C1 segment of cervical spinal cord (tissue), 14 donors: ENCODE data around the gene BAZ1B.
"Not testable (repeated sequence)": the region's sequence is repeated elsewhere in the genome, so short reads cannot be mapped to it uniquely, and the experiment has no call there.

Experiments used
- DNase-seq, 14 donors: peaks; one replicate each; lab custom pipeline; 2025; lab: John Stamatoyannopoulos, UW

BAZ1B gene

DNA sequence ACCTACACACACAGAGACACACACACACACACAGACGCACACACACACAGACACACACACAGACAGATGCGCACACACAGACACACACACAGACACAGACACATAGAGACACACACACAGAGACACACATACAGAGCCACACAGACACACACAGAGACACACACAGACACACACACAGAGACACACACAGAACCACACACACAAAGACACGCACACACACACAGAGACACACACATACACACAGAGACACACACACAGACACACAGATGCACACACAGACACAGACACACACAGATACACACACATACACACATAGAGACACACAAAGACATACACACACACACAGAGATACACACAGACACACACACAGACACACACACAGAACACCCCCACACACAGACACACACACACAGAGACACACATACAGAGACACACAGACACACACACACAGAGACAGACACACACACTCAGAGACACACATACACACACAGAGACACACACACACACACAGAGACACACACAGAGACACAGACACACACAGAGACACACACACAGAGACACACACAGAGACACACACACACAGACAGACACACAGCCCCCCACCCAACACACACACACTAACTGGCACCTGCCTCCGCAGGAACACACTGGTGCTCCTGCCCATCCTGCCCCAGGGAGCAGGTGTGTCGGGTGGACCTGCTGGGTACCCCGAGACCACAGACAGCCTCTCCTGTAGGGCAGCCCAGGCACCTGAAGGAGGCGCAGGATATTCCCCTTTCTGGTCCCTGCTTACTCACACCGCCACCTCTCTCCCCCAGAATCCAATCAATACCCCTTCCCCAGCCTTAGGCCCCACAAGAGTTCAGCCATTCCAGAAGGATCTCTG, 93.9 kb downstream of the BAZ1B start:
- DNase-seq, result no peak

DNA sequence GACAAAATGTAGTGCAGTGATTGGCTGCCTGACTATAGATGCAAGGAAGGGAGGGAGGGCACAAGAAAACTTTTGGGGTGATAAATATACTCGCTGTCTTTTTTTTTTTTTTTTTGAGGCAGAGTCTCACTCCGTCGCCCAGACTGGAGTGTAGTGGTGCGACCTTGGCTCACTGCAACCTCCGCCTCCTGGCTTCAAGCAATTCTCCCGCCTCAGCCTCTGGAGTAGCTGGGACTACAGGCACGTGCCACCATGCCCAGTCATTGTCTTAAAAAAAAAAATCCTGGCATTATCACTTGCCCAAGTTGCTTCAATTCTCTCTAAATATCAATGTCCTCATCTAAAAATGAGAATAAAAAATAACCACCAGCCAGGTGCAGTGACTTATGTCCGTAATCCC, 96.1 kb downstream of the BAZ1B start:
- no peak for DNase-seq

DNA sequence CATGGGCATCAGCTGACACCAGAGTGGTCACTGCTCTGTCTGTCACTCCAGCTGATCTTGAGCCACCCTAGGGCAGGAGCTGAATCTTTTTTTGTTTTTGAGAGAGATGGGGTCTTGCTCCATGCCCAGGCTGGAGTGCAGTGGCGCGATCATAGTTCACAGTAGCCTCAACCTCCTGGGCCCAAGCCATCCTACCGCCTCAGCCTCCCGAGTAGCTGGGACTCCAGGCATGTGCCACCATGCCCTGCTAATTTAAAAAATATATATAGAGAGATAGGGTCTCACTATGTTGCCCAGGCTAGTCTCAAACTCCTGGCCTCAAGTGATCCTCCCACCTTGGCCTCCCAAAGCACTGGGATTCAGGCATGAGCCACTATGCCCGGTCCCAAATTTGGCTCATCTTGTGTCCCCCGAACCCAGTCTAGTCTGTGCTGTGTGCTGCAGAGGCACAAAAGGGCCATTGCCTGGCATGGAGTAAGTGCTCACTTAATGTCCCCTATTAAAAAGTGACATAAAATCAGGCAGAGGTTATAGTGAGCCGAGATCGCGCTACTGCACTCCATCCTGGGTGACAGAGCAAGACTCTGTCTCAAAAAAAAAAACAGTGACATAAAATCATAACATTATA, 96.6 kb downstream of the BAZ1B start:
- no peak for DNase-seq

DNA sequence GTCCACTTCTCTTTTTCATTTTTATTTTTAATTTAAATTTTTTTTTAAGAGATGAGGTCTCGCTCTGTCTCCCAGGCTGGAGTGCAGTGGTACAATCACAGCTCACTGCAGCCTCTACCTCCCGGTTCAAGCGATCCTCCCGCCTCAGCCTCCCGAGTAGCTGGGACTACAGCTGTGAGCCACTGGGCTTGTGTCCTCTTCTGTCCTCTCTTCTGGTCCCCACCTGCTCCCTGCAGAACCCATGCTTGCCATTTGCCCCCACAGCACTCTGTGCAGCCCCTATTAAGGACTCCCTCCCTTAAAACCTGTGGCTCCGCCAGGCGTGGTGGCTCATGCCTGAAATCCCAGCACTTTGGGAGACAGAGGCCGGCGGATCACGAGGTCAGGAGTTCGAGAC, 97.6 kb downstream of the BAZ1B start:
- no peak for DNase-seq

DNA sequence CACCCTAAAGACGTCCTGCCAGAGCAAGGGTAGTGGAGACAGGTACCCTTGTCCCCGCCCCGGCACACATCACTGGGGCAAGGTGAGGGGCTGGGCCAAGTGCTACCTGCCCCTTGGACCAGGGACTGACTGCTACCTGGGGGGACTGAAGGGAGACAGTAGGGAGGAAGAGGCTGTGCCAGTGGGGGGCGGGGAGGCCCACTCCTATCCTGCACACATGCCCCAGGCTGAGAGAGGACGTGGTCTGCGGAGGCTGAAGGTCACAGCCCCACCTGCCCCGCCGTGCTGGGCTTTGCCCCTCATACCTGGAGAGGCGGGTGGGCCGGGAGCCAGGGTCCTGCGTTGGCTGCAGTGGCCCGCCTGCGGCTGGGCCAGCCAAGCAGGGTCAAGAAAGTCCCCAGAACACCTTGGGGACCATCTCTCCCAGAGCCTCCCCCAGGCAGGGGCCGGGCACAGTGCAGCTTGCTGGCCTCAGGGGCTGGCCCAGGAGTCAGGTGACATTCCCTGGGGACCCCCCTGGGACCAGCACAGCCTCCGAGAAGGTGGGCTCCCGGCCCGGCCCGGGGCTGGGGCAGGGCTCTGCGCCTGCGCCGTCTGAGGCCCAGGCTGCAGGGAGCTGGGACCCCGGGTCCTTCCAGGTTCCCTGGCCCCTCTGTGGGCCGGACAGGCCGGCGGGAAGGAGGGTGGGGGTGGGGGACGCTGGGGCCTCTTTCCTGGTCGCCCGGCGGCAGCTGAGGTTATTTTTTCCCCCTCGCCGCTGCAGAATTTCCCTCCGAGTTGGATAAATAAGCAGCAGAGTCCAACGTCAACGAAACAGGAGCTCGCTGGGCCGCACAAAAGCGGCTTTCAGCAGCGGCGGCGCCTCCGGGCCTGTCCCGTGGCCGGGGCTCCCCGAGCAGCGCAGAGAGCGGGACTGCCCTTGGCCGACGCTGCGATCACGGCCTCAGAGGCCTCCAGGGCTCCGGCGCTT, 98.3 kb downstream of the BAZ1B start:
- peak in 8 of 14 donors; percentile 10 to 46 (median 24) for DNase-seq

DNA sequence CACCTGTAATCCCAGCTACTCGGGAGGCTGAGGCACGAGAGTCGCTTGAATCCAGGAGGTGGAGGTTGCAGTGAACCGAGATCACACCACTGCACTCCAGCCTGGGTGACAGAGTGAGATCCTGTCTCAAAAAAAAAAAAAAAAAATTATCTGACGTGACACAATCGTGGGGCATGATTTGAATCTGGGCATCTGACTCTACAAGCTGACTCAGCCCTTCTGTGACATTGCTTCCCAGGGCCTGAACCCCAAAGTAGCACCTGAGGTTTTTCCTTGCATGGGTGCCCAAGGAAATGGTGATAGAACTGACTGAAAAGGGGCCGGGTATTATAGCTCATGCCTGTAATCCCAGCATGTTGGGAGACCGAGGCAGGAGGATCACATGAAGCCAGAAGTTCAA, 101.5 kb downstream of the BAZ1B start:
- DNase-seq, result not testable (repeated sequence)

DNA sequence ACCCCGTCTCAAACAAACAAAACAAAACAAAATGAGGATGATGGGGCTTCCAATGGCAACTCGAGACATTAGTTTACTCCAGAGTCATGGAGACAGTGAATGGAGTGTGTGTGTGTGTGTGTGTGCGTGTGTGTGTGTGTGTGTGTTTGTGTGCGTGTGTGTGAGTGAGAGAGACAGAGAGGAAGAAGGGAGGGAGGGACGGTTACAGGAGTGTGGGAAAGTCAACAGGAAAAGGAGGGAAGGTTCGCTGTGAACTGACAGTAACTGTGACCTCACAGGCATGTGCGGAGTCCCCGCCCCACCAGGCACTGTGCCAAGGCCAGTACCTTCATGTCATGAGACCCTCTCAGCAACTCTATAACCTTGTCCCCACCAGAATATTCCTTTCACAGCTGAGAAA, 102.1 kb downstream of the BAZ1B start:
- DNase-seq, result not testable (repeated sequence)

DNA sequence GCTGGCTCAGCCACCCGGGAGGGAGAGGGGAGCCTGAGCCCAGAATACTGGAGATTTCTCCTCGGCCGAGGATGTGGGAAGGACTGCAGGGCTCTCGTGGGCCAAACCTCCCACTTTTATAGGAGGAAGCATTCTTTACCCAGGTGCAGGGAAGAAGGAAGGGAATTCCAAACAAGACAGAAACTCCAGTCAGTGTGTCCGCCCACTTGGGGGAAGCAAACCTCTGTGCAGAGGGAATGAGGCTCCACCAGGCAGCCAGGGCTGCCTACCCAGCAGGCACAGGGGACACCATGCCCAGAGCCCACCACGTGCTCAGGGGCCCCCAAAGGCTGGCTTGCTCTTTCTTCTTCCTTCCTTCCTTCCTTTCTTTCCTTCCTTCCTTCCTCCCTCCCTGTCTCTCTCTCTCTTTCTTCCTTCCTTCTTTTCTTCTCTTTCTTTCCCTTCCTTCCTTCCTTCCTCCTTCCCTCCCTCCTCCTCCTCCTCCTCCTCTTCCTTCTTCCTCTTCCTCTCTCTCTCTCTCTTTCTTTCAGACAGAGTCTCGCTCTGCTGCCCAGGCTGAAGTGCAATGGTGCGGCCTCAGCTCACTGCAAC, 103.9 kb downstream of the BAZ1B start:
- DNase-seq, result no peak

DNA sequence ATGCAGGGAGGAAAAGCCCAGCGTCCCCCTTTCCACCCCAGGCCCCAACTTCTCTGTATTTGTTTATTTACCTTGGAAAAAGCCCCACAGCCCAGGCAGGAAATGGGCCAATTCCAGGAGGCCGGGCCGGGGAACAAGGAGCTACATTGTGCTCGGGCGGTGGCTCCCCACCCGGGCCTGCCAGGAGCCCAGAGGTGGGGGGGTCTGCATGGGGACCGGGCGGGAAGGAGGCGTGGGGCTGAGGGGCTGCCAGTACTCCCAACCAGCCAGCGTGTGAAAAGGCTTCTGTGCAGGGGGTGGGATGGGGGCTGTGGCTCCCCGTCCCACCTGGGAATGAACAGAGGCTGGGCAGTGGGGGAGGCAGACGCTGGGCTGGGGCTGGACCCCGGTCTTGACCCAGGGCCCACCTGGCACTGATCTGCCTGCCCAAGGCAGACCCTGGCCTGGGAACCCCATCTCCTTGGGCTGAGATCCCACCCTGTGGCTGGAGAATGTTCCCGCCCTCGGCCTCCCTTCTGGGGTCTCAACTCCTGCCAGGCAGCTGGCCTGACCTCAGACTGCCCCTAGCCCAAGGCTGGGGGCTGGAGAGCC, 111.5 kb downstream of the BAZ1B start:
- peak in 10 of 14 donors; percentile 3 to 62 (median 42) for DNase-seq

DNA sequence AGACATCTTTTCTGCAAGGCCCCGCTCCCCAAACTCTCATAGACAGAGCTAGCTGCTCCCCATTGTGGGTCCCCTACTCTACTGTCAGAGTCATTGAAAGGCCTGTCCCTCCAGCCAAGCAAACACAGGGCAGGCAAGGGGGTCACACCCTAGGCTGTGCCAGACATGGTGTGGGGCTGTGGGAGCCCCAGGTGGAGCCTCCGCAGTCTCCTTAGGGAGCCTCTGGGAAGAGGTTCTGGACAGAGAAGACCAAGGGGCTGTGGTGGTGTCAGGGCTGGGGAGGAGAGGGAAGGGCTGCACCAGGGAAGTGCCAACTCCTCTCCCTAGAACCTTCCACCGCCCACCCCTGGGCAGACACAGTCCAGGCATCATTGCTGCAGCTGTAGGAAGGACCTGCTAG, 117.2 kb downstream of the BAZ1B start:
- DNase-seq, result not testable (repeated sequence)

DNA sequence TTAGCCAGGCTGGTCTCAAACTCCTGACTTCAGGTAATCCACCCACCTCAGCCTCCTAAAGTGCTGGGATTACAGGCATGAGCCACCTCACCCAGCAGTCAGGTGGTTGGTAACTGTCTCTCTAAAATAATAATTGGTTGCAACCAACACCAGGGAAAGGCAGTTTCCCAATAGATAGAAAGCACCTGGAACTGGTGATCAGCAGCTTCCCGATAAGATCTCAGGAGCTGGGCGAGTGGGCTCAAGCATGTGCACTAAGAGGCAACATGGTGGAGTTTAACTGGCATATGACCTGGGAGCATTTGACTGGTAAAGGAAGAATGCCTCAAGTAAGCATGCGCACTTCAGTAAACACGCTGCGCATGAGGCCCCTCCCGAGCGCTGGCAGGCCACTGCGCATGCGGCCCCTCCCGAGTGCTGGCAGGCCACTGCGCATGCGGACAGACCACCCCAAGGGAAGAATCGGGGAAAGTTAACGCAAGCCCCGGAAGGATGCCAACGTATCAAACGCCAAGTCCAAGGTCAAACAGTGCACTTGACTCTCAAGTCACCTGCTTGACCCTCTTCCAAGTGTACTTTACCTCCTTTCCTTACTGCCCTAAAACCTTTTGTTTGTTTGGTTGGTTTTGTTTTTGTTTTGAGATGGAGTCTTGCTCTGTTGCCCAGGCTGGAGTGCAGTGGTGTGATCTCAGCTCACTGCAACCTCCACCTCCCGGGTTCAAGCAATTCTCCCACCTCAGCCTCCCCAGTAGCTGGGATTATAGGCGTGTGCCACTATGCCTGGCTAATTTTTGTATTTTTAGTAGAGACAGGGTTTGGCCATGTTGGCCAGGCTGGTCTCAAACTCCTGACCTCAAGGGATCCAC, 122.7 kb downstream of the BAZ1B start:
- peak in 12 of 14 donors; percentile 19 to 80 (median 55) for DNase-seq

DNA sequence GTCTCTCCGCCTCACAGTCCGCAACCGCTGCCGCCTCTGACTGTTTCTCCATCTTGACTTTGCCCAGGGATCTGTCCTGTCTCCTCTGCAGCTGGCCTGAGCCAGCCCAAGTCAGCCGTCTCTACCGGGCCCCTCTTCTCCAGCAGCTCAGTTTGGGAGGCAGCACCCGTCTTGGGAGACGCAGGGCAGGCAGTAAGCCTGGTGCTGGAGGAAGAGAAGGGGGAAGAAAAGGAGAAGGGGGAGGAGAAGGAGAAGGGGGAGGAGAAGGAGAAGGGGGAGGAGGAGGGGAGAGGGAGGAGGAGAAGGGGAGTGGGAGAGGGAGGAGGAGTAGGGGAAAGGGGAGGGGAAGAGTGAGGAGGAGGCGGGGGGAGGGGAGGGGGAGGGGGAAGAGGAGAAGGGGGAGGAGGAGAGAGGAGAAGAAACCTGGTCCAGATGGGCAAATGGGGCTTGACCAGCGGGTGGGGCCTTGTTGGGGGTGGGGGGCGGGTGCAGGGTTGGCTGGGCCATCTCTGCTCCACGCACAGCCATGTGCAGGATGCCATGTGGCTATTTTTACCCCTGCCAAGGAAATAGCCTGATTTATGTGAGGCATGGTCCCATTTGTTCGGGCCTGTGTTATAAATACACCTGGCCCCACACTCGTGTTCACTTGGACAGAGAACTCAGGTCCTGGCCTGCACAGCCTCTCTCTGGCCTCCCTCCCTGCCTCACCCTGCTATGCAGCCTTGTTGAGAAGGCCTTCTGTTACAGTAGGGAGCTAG, 124.4 kb downstream of the BAZ1B start:
- peak in 1 of 14 donors; percentile 85 for DNase-seq

DNA sequence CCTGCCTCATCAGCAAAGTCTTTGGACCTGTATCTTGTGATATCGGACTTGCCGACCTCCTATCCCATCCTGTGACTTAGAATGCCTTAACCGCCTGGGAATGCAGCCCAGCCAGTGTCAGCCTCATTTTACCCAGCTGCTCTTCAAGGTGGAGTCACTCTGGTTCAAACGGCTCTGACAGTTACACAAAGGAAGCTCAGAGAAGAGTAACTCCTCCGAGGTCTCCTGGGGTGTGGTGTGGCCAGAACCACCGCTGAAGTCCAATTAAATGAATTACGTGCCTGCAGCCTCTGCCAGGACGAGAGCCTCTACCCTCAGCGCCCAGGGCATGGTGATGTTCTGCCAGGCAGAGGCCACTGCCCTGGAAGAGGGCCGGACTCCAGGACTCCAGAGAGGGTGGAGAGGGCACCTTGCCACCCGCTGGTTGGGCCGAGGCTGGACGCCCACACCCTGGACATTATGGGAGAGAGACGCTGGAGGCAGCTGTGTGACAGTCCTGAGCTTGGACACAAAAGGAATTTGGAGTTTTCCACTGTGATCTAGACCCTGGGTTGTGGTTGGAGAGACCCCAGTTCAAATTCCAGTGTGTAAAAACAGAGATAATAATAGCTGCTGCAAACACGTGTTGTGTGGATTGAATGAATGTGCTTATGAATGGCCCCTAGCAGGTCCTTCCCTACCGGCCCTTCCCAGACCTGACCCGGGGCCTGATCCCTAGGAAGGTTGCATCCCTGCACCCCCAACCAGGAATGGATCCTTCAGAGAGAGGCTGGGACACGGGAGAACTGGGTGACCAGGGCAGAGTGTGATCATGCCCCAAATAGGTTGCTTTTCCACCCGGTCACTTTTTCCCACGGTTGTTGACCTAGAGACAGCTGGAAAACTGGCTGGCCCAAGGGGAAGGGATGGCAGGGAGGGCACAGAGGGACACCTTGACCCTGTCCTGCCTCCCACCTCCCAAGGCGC, 126.3 kb downstream of the BAZ1B start:
- peak in 1 of 14 donors; percentile 29 for DNase-seq

DNA sequence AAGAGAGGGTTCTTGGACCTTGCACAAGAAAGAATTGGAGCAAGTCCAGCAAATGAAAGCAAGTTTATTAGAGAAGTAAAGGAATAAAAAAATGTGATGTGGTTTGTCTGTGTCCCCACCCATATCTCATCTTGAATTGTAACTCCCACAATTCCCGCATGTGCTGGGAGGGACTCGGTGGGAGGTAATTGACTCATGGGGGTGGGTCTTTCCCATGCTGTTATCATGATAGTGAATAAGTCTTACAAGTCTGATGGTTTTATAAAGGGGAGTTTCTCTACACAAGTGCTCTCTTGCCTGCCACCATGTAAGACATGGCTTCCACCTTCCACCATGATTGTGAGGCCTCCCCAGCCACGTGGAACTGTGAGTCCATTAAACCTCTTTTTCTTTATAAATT, 127.7 kb downstream of the BAZ1B start:
- DNase-seq, result no peak

DNA sequence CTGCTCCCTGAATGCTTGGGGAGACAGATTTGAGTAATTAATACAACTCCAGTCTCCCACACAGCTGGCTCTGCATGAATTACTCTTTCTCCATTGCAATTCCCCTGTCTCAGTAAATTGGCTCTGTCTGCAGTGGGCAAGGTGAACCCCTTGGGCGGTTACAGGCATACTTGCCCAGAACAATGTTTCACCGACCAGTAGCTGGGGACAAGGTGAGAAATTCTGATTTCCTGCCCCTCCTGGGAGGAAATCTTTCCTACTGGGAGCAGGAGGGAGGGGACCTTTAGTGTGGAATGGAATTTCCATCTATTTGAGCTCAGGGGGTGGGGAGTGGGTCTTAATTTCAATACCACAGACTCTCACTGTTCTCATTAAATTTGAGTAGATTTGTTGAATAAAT, 130.7 kb downstream of the BAZ1B start:
- no peak for DNase-seq
